Measurements from ENCODE around the gene RTN4IP1.
"Not testable (repeated sequence)": the region's sequence is repeated elsewhere in the genome, so short reads cannot be mapped to it uniquely, and the experiment has no call there.

The RTN4IP1 gene

DNA sequence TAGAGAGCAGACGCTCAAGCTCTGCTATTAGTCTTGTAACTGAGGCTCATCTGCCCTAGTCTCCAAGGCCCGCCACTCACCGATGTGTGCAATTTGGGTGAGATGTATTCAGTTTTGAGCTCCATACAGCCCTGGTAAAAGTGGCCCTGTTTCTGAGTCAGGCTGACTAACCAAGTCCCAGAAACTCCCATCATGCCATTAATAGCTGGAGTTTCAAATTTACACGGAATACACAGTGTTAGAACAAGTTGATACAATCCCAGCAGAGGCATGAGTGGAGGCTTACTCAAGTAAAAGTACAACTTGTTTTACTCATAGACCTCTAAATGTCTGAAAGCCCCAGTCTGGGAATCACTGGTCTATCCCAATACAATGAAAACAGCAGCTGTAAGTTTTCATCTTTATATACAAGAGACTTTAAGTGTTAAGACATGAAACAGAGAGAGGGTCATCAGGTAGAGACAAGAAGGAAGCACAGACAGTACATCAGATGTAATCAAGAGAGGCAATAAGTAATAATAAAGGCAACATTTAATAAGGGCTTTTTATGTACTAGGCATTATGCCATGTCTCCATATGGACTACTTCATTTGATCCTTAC lies 42.4 kb downstream of the RTN4IP1 start:
- no peak for DNase-seq (ENCODE audit: extremely low read depth in 1 of 2, low read depth in 1 of 2)

DNA sequence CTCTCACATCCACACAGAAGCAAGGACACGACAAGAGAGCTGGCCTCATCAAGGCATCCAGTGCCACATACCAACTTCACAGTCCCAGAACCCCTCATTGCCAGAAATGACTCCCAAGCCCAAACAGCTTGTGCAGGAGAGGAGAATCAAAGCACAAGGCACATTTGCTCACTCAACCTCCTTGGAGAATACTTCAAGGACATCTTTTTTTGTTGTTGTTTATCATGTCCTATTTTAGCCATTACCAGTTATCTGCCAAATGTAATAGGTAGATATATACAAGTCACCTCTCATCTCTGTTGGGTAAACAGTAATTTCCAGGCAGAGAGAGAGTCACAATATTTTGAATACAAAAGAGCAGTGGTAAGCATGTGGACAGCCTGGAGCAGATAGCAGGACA lies 47.8 kb downstream of the RTN4IP1 start:
- no peak for DNase-seq (ENCODE audit: extremely low read depth in 1 of 2, low read depth in 1 of 2)

DNA sequence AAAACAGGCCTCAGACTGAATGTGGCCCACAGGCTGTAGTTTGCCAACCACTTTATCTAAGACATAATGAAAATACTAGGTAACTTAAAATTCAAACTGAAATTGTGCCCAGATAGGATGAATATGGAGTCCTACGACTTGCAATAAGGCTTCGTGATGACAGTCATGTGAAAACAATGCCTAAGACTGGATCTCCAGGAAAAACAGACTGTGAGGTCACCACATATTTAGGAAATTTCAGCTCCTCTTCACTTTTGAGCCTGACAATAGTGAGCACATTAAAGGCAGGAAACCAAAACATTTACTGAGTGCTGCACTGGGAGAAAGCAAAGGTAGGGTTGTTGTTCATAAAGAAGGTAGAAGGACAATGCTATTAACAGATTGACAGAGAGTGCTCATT lies 50.0 kb downstream of the RTN4IP1 start:
- no peak for DNase-seq (ENCODE audit: extremely low read depth in 1 of 2, low read depth in 1 of 2)

DNA sequence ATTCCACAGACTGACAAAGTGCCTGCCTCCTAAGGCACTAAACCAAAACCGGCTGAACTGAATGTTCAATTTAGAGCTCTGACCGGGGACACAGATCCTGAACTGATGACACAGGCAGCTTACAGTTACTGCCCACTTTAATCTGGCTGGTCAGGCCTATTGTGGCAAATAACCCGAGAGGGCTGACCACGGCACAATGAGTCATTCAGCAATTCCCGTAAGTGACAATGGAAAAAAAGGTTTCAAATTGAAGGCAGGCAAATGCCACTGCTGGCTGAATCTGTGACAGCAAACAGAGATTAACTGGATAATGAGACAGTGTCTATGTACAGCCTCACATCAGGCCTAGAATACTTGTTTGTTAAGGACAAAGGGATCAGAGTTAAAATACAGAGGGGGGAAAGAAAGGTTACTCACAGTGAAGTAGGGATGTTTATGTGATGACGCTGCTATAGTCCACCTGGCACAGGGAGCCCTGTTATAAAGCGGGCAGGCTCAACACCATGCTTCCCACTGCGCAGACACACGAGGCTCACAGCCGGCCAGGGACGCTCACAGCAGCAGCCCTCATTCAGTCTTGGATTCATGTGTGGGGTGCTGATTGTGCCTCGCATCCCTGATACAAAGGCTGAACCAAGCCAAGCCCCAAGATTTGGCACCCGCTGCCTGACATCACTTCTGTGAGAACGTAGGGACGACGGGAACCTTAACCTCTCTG lies 54.4 kb downstream of the RTN4IP1 start:
- DNase-seq (ENCODE audit: extremely low read depth in 1 of 2, low read depth in 1 of 2) = peak in 1 of 2 donors; percentile 2

DNA sequence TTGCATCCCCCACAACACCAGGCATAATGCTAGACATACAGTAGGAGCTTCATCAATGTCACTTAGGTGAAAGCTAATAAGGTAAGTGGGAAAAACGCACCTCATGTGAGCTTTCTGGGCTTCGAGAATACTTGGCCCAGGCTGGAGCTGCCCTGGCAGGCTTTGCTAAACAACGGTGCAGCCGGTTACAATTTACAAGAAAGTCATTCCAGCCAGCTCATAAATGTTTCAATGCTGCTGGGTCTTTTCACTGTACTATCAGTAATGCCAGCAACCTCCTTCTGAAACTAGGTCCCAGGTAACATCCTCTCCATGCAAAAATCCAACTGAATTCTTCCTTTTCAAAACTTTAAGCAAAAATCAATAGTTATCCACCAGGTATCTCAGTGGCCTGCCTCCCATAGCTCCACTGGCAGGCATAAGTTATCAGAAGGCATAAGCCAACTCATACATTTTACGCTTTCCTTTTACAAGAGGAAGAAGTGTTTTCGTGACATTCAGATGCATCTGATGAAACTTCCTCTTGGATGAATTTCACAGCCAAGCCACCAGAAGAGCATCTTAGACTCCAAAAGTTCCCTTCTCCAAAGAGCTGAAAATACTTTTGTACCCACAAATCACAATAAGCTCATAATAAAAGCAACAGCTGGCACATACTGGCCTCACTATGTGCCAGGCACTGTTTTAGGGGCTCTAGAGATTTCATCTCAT lies 56.3 kb downstream of the RTN4IP1 start:
- no peak for DNase-seq (ENCODE audit: extremely low read depth in 1 of 2, low read depth in 1 of 2)

DNA sequence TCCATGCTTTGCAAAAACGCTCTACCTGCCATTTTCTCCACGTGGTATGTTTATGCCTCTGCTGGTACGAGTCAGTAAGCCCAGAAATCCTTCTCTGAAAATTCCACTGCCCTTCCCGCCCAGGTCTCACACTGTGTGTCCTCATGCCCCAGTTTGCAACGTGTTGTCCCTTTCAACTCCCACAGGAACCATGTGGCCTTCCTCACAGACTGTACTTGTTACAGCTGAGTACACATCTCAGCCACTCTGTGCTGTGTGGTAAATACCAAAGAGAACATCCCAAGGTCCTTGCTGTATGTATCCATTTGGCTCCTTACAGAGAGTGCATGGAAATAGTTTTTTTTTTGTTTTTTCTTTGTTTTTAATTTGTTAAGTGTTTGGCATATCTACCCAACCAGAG lies 56.9 kb downstream of the RTN4IP1 start:
- DNase-seq (ENCODE audit: extremely low read depth in 1 of 2, low read depth in 1 of 2) = no peak

DNA sequence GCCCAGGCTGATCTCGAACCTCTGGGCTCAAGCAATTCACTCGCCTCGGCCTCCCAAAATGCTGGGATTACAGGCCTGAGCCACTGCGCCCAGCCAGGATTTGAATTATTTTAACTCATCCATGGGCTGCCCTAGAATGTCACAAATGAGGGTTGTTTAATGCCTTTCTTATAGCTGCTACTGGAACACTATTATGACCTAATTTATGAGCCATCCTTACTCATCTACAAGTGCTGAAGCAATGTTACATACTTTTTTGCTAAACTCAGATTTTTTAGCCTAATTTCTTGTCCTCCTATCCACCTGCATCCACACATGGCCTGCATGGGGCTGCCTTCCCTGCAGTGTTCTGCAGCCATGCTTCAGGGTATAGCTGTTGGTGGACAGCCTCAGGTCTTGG lies 59.9 kb downstream of the RTN4IP1 start:
- no peak for DNase-seq (ENCODE audit: extremely low read depth in 1 of 2, low read depth in 1 of 2)

DNA sequence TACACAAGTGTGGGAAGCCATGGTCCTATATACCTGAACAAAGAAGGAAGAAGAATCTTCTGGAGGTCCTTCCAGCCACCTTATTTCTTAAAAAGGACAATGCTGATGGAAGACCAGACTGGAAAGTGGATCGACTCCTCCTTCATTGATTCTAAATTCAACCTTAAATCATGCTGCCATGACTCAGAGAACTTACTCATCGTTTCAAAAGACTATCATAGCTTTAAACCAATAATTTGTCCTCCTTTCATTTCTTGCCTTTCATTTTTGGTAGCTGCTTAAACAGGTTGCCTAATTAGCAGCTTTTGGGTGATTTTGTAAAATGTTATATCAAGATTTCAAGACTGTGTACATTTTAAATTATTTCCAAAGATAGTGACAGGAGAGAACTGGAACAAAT lies 60.8 kb downstream of the RTN4IP1 start:
- no peak for DNase-seq (ENCODE audit: extremely low read depth in 1 of 2, low read depth in 1 of 2)

DNA sequence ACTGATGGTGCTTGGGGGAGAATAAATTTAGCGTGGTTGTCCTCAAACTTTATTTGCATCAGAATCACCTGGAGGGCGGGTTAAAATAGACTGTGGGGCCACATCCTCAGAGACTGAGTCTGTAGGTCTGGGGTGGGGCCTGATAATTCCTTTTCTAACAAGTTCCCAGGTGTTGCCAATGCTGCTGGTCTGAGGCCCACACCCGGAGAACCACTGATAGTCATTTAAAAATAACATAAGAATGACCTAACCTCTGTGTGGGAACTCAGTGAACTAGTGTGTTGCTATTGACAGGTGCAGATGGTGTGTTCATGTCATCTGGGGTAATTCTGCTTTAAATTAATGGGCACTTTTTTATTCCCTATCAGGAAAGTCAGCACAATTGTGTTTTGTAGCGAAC lies 64.8 kb downstream of the RTN4IP1 start:
- DNase-seq (ENCODE audit: extremely low read depth in 1 of 2, low read depth in 1 of 2) = no peak

DNA sequence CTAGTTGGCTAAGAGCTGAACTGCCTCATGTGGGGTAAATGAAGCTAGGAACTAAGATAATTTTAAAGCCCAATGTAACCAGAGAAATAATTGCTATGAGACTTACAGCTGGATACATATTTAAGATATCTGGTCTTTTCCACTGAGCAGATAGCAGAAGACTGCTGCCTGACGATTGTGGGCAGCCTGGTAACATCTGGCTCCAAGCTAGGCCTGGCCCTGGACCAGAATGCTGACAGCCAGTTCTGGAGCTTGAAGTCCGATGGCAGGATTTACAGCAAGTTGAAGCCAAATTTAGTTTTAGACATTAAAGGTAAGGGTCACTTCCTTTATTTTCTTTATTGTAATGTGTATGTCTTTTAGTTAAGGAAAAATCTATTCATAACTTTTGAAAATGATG lies 65.7 kb downstream of the RTN4IP1 start:
- no peak for DNase-seq (ENCODE audit: extremely low read depth in 1 of 2, low read depth in 1 of 2)

DNA sequence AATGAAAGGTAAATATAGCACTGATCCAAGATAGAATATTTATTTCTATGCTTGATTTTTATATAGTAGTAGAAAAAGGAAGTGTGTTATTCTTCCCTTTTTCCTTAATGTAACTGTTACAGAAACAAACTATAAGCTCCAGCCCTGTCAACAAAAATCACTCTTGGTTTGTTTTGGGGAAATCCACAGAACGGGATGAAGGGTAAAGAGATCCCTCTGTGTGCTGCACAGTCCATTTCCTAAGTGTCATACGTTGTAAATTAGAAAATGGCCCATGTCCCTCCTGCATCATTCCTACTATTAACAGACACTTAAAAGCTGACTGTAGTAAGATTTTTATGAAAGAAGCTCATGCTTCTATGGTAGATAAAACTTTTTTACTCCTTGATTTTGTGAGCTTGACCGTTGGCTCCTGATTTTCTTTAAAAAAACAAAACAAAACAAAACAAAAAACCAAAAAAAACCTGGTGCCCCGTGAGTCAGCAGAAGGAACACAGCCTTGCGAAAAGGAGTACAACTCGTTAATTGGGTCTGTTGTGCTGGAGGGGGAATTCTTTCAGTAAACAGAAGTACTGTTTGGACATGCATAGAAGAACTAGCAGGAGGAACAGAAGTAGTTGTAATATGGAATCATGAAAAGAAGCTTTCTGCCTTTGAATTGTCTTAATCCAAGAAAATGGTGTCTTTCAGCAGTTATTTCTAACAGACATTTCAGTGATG lies 67.5 kb downstream of the RTN4IP1 start:
- no peak for DNase-seq (ENCODE audit: extremely low read depth in 1 of 2, low read depth in 1 of 2)

DNA sequence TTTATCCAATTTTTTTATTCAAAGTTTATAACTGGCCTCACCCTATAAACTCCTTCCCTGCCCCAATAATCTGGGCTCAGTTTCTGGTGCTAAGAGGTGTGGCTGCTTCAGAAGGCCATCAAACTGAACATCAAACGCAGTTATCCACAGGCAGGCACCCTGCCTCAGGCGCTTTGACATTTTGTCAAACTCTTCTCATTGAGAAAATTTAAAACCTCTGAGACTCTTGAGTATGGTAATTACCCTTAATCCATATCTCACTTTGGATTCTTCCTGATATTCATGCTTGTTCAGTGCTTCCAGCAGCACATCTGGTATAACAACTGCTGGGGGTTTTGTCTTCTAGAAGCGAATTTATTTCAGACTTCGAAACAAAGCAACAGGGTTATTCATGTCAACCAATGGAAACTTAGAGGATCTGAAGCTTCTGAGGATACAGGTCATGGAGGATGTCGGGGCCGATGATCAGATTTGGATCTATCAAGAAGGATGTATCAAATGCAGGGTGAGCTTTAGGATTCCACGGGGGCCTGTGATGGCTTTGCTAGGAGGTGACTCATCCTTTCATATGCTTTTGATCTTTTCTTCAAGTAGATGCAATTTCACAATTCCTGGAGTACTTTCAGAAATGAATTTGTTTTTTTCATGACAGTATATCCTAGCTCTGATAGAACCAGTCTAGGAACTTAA lies 68.2 kb downstream of the RTN4IP1 start:
- DNase-seq (ENCODE audit: extremely low read depth in 1 of 2, low read depth in 1 of 2) = peak in 1 of 2 donors; percentile 20

DNA sequence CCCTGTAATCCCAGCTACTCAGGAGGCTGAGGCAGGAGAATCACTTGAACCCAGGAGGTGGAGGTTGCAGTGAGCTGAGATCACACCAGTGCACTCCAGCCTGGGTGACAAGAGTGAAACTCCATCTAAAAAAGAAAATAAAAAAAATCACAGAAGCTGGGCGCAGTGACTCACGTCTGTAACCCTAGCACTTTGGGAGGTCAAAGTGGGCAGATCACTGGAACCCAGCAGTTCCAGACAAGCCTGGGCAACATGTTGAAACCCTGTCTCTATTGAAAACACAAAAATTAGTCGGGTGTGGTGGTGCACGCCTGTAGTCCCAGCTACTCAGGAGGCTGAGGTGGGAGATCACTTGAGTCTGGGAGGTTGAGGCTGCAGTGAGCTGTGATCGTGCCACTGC lies 69.6 kb downstream of the RTN4IP1 start:
- DNase-seq (ENCODE audit: extremely low read depth in 1 of 2, low read depth in 1 of 2) = not testable (repeated sequence)

DNA sequence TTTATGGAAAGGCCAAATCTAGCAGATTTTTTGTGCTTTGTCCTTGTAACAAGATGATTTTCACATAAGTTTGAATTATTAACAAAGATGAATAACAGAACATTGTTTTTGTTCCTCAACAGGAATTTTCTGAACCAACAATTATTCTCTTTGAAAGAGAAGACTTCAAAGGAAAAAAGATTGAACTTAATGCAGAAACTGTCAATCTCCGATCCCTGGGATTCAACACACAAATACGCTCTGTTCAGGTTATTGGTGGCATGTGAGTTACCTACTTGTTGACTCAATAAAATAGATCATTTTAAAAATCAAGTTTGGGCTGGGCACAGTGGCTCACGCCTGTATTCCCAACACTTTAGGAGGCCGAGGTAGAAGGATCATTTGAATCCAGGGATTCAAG lies 70.9 kb downstream of the RTN4IP1 start:
- no peak for DNase-seq (ENCODE audit: extremely low read depth in 1 of 2, low read depth in 1 of 2)

DNA sequence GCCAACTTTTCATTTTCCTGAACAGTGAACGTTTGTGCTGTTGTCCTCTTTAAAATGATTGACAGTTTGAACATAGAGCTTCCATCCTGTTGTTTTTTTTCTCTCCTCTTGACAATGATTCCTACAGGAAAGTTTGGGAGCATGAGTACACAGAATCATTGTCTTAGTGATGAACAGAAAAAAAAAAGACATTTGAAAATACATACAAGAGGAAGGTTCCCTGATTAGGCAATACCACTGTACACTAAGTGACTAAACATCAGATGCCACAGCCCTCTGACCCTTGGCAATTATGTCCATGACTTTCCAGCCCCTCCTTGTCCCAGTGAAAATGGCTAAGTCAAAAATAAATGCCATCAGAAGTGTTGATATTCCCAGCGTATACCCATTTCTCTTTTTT lies 71.5 kb downstream of the RTN4IP1 start:
- DNase-seq (ENCODE audit: extremely low read depth in 1 of 2, low read depth in 1 of 2) = no peak

DNA sequence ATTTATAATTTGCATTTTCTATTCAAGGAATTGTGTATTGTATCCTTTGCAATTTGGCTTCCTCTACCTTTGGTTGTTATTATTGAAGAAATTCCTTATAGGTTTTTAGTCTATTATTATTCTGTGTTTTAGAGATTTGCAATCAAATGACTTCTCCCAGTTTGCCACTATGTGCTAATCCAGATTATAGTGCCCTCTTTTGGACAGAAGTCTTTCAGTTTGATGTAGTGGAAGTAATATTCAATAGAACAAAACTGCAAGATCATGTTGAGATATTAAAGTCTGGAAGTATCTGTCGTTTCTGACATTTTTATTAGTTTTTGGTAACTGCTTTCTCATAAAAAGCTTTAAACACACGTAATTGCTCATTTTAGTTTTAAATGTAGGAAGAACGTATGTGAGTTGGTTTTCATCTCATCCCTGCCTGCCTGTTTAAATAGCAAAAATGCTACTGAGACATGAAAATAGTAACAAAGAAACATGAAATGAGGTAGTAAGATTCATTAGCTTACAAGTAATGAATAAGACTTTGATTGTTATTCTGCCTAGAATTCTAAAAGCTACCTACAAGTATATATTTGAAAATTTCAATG lies 72.8 kb downstream of the RTN4IP1 start:
- DNase-seq (ENCODE audit: extremely low read depth in 1 of 2, low read depth in 1 of 2) = no peak

DNA sequence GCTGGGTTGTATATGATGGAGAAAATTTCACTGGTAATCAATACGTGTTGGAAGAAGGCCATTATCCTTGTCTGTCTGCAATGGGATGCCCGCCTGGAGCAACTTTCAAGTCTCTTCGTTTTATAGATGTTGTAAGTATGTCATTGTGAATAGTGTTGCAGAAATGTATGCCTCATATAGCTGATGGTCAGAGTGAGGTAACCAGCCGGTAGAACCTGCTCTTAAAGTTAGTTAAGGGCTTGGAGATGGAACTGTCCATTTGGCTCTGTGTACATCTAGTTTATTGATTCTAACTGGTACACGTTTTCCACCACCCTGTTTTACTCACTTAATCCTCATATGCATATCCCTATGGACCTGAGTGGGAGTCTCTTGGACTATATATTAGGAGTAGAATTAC lies 73.5 kb downstream of the RTN4IP1 start:
- no peak for DNase-seq (ENCODE audit: extremely low read depth in 1 of 2, low read depth in 1 of 2)

DNA sequence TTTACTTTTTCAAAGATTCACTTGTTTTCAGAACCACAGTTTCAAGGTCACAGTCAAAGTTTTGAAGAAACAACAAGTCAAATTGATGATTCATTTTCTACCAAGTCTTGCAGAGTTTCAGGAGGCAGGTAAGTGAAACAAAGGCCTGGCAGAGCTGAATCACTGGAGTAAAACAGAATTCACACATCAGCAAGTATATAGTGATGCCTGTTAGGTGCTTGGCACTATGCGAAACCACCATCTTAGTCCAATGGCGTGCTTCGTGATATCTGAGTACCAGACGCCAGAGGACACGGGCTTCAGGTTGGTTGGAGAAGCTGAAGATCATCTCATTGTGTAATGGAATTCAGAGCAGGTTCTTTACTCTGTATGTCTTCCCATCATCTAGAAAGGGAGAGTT lies 75.9 kb downstream of the RTN4IP1 start:
- peak in 1 of 2 donors; percentile 41 for DNase-seq (ENCODE audit: extremely low read depth in 1 of 2, low read depth in 1 of 2)

DNA sequence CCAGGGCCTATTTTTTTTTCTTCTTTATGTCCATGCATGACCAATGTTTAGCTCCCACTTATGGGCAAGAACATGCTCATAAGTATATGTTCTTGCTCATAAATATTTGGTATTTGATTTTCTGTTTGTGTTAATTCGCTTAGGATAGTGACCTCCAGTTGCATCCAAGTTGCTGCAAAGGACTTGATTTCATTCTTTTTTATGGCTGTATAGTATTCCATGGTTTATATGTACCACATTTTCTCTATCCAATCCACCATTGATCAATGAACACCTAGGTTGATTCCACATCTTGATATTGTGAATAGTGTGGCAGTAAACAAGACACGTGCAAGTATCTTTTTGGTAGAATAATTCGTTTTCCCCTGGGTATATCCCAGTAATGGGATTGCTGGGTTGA lies 78.1 kb downstream of the RTN4IP1 start:
- no peak for DNase-seq (ENCODE audit: extremely low read depth in 1 of 2, low read depth in 1 of 2)

DNA sequence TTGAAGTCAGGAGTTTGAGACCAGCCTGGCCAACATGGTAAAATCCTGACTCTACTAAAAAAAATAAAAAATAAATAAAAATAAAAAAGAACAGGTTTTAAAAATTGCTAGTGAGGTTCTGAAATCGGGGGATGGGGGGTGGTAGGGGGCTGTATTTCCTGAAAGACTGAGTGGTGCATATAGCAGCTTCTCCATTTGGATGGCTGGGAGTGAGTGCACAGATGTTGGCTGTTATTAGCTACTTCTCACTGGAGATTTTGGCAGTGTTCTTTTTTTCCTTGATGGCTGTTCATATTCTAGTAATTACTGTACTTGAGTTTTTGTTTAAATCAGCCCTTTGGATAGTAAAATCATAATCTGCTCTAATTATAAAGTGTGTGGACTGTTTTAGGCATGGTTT lies 79.8 kb downstream of the RTN4IP1 start:
- no peak for DNase-seq (ENCODE audit: extremely low read depth in 1 of 2, low read depth in 1 of 2)
